Activated naive CD4-positive, alpha-beta T cell treated with anti-CD3 and anti-CD28 coated beads, Interleukin-2, amount 10 ng/mL, durations not matched to agents 7 days and 5 days (primary cell): ENCODE data around the gene TBCD.

Experiments
- CTCF ChIA-PET: fragments of 350-600 bp; sonication (Branson Sonifier 250); formaldehyde crosslinking; loops from one replicate; lab custom pipeline; 2021; ENCODE audit warnings: antibody characterized with exemption; lab: Charles Lee
- DNase-seq: peaks from one replicate; pipeline ENCODE4 v3.0.0-alpha.2; 2020
- H3K27ac Mint-ChIP-seq: one replicate; pipeline ENCODE4 v1.8.0; 2021; ENCODE audit warnings: mild to moderate bottlenecking, moderate library complexity, mixed read lengths
- H3K27me3 Mint-ChIP-seq: one replicate; pipeline ENCODE4 v1.8.0; 2021; ENCODE audit warnings: mild to moderate bottlenecking, mixed read lengths
- H3K36me3 Mint-ChIP-seq: one replicate; pipeline ENCODE4 v1.8.0; 2021; ENCODE audit warnings: mixed read lengths
- H3K4me1 Mint-ChIP-seq: one replicate; pipeline ENCODE4 v1.8.0; 2021; ENCODE audit warnings: mixed read lengths
- H3K4me3 Mint-ChIP-seq: one replicate; pipeline ENCODE4 v1.8.0; 2021; ENCODE audit warnings: mild to moderate bottlenecking, moderate library complexity, mixed read lengths
- H3K9me3 Mint-ChIP-seq: one replicate; pipeline ENCODE4 v1.8.0; 2021; ENCODE audit warnings: mixed read lengths

TBCD gene

GRCh38 chr17:82858376-82859126 is 106.7 kb downstream of the TBCD start:
- Mint-ChIP-seq H3K36me3 (peaks cover 23% of the 10 kb centered on the region), H3K27ac (peak overlapping the region; percentile 95), H3K9me3 (no peaks in the 10 kb centered on the region), H3K4me1 (peaks cover 53% of the 10 kb centered on the region), H3K4me3 (peak overlapping the region; percentile 18), H3K27me3 (no peaks in the 10 kb centered on the region)
- CTCF ChIA-PET: interaction anchor here (1.0 to 1.1 kb wide), 2 partner anchors 15 to 77 kb away, joined by 3 to 5 read pairs; no protein-coding TSS in a partner anchor
- DNase-seq: peak; percentile 43

- H3K36me3 Mint-ChIP-seq: peaks cover 31% of the 10 kb centered on the region
- peaks cover 64% of the 10 kb centered on the region for H3K4me1 Mint-ChIP-seq
These were observed 107.9 kb downstream of the TBCD start for GRCh38 chr17:82859431-82860403.

GRCh38 chr17:82860606-82861392 is 108.9 kb downstream of the TBCD start:
- Mint-ChIP-seq H3K27me3 (no peaks in the 10 kb centered on the region), H3K4me3 (peak overlapping the region; percentile 84), H3K36me3 (peaks cover 28% of the 10 kb centered on the region), H3K27ac (peak overlapping the region; percentile 95), H3K4me1 (peaks cover 75% of the 10 kb centered on the region), H3K9me3 (no peaks in the 10 kb centered on the region)
- DNase-seq: no peak
- CTCF ChIA-PET: interaction anchor here (1.7 kb wide), 1 partner anchor 25 kb away, joined by 5 read pairs; no protein-coding TSS in a partner anchor

More at GRCh38 chr17:82859431-82860403, 107.9 kb downstream of the TBCD start:
- H3K9me3 Mint-ChIP-seq: no peaks in the 10 kb centered on the region
- CTCF ChIA-PET: interaction anchor here (1.7 kb wide), 1 partner anchor 26 kb away, joined by 5 read pairs; no protein-coding TSS in a partner anchor
- peak overlapping the region; percentile 95 for H3K27ac Mint-ChIP-seq
- DNase-seq: peak; percentile 73
- H3K27me3 Mint-ChIP-seq: no peaks in the 10 kb centered on the region
- H3K4me3 Mint-ChIP-seq: peak overlapping the region; percentile 84

- H3K4me1 Mint-ChIP-seq: peaks cover 80% of the 10 kb centered on the region
- no peak for DNase-seq
- CTCF ChIA-PET: interaction anchor here (1.7 kb wide), 1 partner anchor 24 kb away, joined by 5 read pairs; no protein-coding TSS in a partner anchor
- no peaks in the 10 kb centered on the region for H3K27me3 Mint-ChIP-seq
- H3K4me3 Mint-ChIP-seq: peak overlapping the region; percentile 48
- H3K9me3 Mint-ChIP-seq: no peaks in the 10 kb centered on the region
- peak overlapping the region; percentile 55 for H3K27ac Mint-ChIP-seq
- peaks cover 26% of the 10 kb centered on the region for H3K36me3 Mint-ChIP-seq
These were observed 109.5 kb downstream of the TBCD start for GRCh38 chr17:82861393-82861775.

GRCh38 chr17:82862191-82862590 is 110.3 kb downstream of the TBCD start:
- no peak for DNase-seq
- CTCF ChIA-PET: interaction anchor here (1.0 kb wide), 1 partner anchor 32 kb away, joined by 3 read pairs; no protein-coding TSS in a partner anchor
- no peak overlapping the region for H3K4me3 Mint-ChIP-seq
- H3K36me3 Mint-ChIP-seq: peaks cover 25% of the 10 kb centered on the region
- peaks cover 82% of the 10 kb centered on the region for H3K4me1 Mint-ChIP-seq
- H3K27ac Mint-ChIP-seq: peak overlapping the region; percentile 99
- H3K9me3 Mint-ChIP-seq: no peaks in the 10 kb centered on the region
- H3K27me3 Mint-ChIP-seq: no peaks in the 10 kb centered on the region

- Mint-ChIP-seq H3K4me1 (peaks cover 82% of the 10 kb centered on the region), H3K4me3 (no peak overlapping the region), H3K27me3 (no peaks in the 10 kb centered on the region), H3K36me3 (peaks cover 26% of the 10 kb centered on the region), H3K27ac (peak overlapping the region; percentile 99), H3K9me3 (no peaks in the 10 kb centered on the region)
- no peak for DNase-seq
- CTCF ChIA-PET: interaction anchor here (1.0 to 3.5 kb wide), 6 partner anchors 12 to 82 kb away, joined by 3 to 16 read pairs (median 5); no protein-coding TSS in a partner anchor
These were observed 111.0 kb downstream of the TBCD start for GRCh38 chr17:82862737-82863382.

GRCh38 chr17:82863383-82863940 is 111.6 kb downstream of the TBCD start:
- Mint-ChIP-seq H3K27ac (peak overlapping the region; percentile 99), H3K27me3 (no peaks in the 10 kb centered on the region), H3K4me1 (peaks cover 76% of the 10 kb centered on the region), H3K9me3 (no peaks in the 10 kb centered on the region), H3K4me3 (peak overlapping the region; percentile 77), H3K36me3 (peaks cover 25% of the 10 kb centered on the region)
- DNase-seq: no peak
- CTCF ChIA-PET: interaction anchor here (0.7 to 3.5 kb wide), 8 partner anchors 12 to 83 kb away, joined by 3 to 16 read pairs (median 5); no protein-coding TSS in a partner anchor

GRCh38 chr17:82863941-82864712 is 112.3 kb downstream of the TBCD start:
- CTCF ChIA-PET: interaction anchor here (0.6 to 3.5 kb wide), 11 partner anchors 11 to 108 kb away, joined by 3 to 16 read pairs (median 4); no protein-coding TSS in a partner anchor
- Mint-ChIP-seq H3K27ac (peak overlapping the region; percentile 99), H3K4me3 (peak overlapping the region; percentile 77), H3K27me3 (no peaks in the 10 kb centered on the region), H3K36me3 (peaks cover 25% of the 10 kb centered on the region), H3K4me1 (peaks cover 72% of the 10 kb centered on the region), H3K9me3 (no peaks in the 10 kb centered on the region)
- DNase-seq: peak; percentile 95

GRCh38 chr17:82864713-82865248 is 112.9 kb downstream of the TBCD start:
- H3K9me3 Mint-ChIP-seq: no peaks in the 10 kb centered on the region
- CTCF ChIA-PET: interaction anchor here (0.9 to 3.5 kb wide), 7 partner anchors 10 to 84 kb away, joined by 3 to 16 read pairs (median 6); no protein-coding TSS in a partner anchor
- DNase-seq: no peak

GRCh38 chr17:82865274-82865673 is 113.4 kb downstream of the TBCD start:
- Mint-ChIP-seq H3K9me3 (no peaks in the 10 kb centered on the region), H3K27ac (peak overlapping the region; percentile 99), H3K36me3 (peaks cover 26% of the 10 kb centered on the region), H3K4me3 (peak overlapping the region; percentile 45), H3K4me1 (peaks cover 61% of the 10 kb centered on the region), H3K27me3 (no peaks in the 10 kb centered on the region)
- DNase-seq: no peak
- CTCF ChIA-PET: interaction anchor here (1.9 to 3.5 kb wide), 3 partner anchors 10 to 84 kb away, joined by 6 to 16 read pairs (median 8); no protein-coding TSS in a partner anchor

More at GRCh38 chr17:82864713-82865248, 112.9 kb downstream of the TBCD start:
- Mint-ChIP-seq H3K27ac (peak overlapping the region; percentile 99), H3K27me3 (no peaks in the 10 kb centered on the region), H3K4me3 (peak overlapping the region; percentile 77), H3K4me1 (peaks cover 66% of the 10 kb centered on the region), H3K36me3 (peaks cover 25% of the 10 kb centered on the region)

GRCh38 chr17:82865774-82866395 is 114.0 kb downstream of the TBCD start:
- H3K27ac Mint-ChIP-seq: peak overlapping the region; percentile 99

More at GRCh38 chr17:82865774-82866395, 114.0 kb downstream of the TBCD start:
- Mint-ChIP-seq H3K27me3 (no peaks in the 10 kb centered on the region), H3K4me1 (peaks cover 62% of the 10 kb centered on the region), H3K4me3 (peak overlapping the region; percentile 43), H3K9me3 (no peaks in the 10 kb centered on the region), H3K36me3 (peaks cover 31% of the 10 kb centered on the region)
- DNase-seq: no peak
- CTCF ChIA-PET: interaction anchor here (3.5 kb wide), 1 partner anchor 85 kb away, joined by 16 read pairs; no protein-coding TSS in a partner anchor
